ENCODE results near the gene TTC34.
"Not testable (repeated sequence)": the region's sequence is repeated elsewhere in the genome, so short reads cannot be mapped to it uniquely, and the experiment has no call there.

TTC34 gene

GRCh38 chr1:2811533-2811918 is 10.0 kb upstream of the TTC34 start:
- no peak for DNase-seq

GRCh38 chr1:2810899-2811532 is 9.5 kb upstream of the TTC34 start:
- DNase-seq: no peak

GRCh38 chr1:2810281-2810680 is 8.8 kb upstream of the TTC34 start:
- DNase-seq: no peak

DNA sequence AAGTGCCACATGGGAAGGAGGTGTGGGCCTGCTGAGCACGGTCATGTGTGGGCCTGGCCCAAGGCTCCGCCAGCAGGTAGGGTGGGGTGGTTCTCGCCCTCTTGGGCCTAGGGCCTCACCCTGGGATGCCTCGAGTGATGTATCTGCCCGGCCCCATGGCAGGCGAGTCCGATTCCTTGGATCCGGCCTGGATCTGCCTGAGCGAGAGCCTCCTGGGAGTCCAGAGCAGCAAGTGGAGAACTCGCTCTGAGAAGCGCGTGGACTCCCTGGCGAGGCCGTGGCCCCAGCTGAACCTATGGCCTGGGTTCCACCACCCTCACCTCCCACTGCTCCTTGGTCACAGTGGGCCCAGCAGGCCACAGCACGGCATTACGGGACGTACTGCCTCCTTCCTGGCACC is 8.2 kb upstream of the TTC34 start:
- no peak for DNase-seq

DNA sequence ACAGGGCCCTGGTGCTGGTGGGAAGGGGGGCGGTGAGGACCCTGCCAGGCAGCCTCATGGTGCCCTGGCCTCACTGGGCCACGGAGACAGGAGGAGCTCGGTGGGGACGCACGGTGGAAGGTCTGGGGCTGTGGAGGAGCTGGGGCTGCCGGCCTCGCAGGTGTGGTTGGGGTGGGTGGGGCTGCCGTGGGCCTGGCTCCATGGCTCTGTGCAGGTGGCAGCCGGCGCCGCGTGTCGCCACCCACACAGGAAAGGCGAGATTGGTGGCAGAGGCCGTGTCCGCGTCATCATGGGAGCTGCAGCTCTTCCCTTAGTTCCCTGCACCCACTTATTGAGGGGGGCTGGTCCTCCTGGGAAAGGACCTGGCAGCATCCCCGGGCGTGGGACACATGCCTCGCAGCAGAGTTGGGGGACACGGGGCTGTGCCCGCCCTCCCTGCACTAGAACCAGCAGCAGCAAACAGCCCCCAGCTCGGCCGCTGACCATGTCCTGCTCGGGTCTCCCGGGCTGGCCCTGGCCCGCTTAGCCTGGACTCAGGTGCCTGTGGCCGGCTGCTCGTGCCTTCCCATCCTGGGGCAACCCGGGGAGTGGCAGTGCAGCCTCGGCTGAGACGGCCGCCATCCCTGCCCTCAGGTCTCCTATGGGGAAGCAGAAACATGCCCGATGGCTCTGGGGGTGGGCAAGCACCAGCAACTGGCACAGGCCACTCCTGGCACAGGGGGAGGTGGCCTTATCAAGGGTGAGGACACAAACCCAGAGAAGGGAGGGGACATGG is 7.5 kb upstream of the TTC34 start:
- no peak for DNase-seq

DNA sequence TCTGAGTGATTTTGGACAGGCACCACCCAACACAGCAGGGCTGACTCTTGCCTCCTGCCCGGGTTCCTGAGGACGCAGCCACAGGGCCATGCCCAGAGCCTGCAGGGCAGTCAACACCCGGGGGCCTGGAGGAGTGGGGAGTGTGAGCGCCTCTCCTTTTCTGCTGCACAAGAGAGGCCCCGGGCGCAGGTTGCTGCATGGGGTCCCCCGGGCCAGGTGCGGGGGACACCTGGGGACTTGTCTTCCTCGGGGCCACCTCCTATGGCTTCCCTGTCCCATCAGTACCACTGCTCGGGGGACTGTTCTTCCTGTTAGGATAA is 6.9 kb upstream of the TTC34 start:
- DNase-seq: no peak

GRCh38 chr1:2807678-2808385 is 6.3 kb upstream of the TTC34 start:
- DNase-seq: no peak

GRCh38 chr1:2807036-2807435 is 5.5 kb upstream of the TTC34 start:
- no peak for DNase-seq

- no peak for DNase-seq
These were observed 5.1 kb upstream of the TTC34 start for GRCh38 chr1:2806591-2806990.

GRCh38 chr1:2805801-2806430 is 4.4 kb upstream of the TTC34 start:
- no peak for DNase-seq

DNA sequence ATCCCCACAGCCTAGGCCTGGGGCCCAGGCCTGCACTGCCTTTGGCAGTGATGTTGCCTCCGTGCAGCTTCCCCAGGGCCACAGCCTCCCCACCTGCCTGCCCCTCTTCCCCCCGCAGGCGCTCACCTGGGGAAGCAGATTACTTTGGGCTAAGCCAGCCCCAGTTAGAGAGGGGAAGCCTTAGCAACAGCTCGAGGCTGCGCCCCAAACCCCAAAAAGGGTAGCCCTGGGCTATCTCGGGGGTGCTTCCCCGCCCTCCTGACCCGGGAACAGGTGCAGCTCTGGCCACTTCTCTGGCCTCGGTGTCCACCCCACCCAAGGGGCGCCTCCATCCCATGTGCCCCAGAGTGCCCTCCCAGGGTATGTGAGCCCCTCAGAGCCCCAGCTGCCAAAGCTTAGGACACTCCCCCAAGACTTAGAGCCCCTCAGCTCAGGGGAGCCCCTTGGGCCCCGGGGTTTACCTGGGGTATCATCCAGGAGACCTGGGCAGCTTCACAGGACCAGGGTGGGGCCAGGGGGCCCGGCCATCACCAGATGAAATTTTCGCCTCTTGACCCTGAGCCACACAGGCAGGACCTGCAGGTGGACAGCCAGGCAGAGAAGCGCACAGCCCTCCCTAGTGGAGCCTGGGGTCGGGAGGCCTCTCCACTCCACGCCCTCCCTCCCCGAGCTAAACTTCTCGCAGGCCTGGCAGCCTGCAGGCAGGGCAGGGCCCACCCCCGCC is 3.3 kb upstream of the TTC34 start:
- DNase-seq: no peak

DNA sequence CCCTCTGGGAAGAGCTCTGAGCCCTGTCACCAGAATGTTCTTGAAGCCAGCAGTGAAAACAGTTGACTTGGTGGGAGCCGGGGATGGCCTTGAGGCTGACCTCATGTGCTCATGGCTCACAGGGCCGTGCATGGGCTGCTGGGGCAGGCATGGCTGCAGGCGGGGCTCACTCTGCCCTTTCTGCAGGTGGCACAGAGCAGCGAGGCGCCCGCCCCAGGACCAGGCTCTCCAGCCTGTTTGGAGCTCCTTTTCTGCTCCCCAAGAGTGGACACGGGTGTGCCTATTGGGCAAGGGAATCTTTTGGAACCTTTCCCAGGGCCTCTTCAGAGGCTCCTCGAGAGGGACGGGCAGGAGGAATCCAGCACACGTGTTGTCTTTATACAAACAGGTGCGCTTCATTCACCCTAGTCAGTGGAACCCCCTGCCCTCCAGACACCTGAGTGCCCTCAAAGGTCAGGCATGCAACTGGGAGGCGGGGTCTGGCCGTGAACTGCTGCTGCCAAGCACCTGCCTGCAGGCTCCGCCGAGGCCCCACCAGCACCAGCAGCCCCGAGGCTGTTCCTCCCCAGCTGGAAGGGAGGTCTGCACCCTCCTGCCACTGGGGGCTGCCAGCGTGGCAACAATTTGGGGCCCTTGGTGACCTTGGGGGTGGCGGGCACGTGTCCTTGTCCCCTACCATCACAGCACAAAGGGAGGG is 2.6 kb upstream of the TTC34 start:
- DNase-seq: no peak

GRCh38 chr1:2803086-2803930 is 1.8 kb upstream of the TTC34 start:
- DNase-seq: no peak

- no peak for DNase-seq
These were observed 998 bp upstream of the TTC34 start for GRCh38 chr1:2802421-2802961.

- DNase-seq: no peak
These were observed 447 bp downstream of the TTC34 start for GRCh38 chr1:2801046-2801445.

- DNase-seq: no peak
These were observed 838 bp downstream of the TTC34 start for GRCh38 chr1:2800664-2801045.

- DNase-seq: no peak
These were observed 1.5 kb downstream of the TTC34 start for GRCh38 chr1:2799811-2800663.

- not testable (repeated sequence) for DNase-seq
These were observed 2.5 kb downstream of the TTC34 start for GRCh38 chr1:2798958-2799357.

- no peak for DNase-seq
These were observed 3.8 kb downstream of the TTC34 start for GRCh38 chr1:2797741-2798016.
